ENCODE results near the gene GRK2.

DNA sequence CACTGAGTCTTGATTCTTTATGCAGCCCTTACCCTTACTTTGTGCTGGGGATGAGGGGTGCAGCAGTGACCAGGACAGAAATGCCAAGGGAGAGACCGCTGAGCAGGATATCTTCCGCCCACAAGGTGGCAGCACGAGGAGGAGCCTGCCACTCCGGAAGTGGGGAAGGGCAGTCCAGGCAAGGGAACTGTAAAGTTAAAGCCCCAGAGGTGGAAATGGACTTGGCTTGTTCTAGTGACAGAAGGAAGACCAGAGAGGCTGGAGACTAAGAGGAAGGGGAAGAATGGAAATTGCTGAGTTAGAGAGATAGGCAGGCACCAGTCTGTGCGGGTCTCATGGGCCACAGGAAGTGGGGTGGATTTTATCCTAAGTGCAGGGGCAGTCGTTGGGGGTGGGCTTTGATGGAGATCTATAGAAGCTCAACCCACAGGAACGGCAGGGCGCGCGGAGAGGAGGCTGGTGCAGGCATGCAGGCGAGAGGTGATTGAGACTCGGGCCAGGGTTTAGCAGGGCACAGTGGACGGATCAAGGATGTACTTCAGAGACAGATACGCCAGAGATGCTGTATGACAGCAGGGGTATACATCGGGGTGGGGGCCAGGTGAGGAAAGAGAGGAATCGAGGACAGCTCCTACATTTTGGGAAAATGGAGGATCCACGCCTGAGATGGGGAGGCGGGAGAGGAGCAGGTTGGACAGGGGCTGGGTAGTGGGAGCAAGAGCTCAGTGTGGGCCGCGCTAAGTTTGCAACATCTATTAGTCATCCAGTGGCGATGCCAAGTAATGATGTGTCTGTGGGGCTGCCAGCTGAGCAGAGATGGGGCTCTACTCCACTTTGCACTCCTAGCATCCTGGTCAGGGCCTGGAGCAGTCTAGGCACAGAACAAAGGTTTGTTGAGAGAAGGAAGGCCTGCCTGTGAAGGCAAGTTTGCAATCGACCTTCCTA, 3.3 kb upstream of the GRK2 start:
- TF ChIP-seq, protein P1, sequence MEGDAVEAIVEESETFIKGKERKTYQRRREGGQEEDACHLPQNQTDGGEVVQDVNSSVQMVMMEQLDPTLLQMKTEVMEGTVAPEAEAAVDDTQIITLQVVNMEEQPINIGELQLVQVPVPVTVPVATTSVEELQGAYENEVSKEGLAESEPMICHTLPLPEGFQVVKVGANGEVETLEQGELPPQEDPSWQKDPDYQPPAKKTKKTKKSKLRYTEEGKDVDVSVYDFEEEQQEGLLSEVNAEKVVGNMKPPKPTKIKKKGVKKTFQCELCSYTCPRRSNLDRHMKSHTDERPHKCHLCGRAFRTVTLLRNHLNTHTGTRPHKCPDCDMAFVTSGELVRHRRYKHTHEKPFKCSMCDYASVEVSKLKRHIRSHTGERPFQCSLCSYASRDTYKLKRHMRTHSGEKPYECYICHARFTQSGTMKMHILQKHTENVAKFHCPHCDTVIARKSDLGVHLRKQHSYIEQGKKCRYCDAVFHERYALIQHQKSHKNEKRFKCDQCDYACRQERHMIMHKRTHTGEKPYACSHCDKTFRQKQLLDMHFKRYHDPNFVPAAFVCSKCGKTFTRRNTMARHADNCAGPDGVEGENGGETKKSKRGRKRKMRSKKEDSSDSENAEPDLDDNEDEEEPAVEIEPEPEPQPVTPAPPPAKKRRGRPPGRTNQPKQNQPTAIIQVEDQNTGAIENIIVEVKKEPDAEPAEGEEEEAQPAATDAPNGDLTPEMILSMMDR (optimal IDR thresholded peaks at IDR 0.05 in 1 of 3, IDR thresholded peaks at IDR 0.05 in 1 of 3, conservative IDR thresholded peaks at IDR 0.05 in 1 of 3; ENCODE audit: extremely low read depth in 1 of 3, insufficient read depth in 2 of 3, low read length in 3 of 3): peak in 2 of 3 experiments; percentile 85 to 97
- TF ChIP-seq EZH2 (IDR thresholded peaks at IDR 0.05; ENCODE audit: low read length): no peak

Data from keratinocyte (primary cell).